ENCODE results near the gene RAB4B. TPM values are rescaled to one million over a fixed set of nuclear protein-coding genes. Genes with fewer than 3 reads are reported as not detected.
A peak's percentile ranks its signal among the peaks of the same experiment; 100 is the strongest.
"Not testable (repeated sequence)": the region's sequence is repeated elsewhere in the genome, so short reads cannot be mapped to it uniquely, and the experiment has no call there.

The RAB4B gene
- total RNA-seq, 1 donor from 2014 or later: 23.4 TPM

DNA sequence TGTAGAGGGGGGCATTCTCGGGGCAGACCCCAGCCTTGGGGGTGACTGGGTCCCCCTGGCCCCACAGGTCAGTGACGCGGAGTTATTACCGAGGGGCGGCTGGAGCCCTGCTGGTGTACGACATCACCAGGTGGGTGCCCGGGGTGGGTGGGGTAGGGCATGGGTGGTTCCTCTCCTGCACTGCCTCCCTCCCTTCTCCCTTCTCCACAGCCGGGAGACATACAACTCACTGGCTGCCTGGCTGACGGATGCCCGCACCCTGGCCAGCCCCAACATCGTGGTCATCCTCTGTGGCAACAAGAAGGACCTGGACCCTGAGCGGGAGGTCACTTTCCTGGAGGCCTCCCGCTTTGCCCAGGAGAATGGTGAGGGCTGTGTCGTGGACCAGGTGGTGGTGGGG is 5.7 kb downstream of the RAB4B start:
- no peak overlapping the region for H3K27ac Mint-ChIP-seq (ENCODE audit: unreplicated experiment)
- DNase-seq (ENCODE audit: low spot score): no peak
- peaks cover 9% of the 10 kb centered on the region for H3K4me1 Mint-ChIP-seq (ENCODE audit: low read depth)
- no peaks in the 10 kb centered on the region for H3K27me3 Mint-ChIP-seq (ENCODE audit: low read depth)
- TF ChIP-seq, protein P1, sequence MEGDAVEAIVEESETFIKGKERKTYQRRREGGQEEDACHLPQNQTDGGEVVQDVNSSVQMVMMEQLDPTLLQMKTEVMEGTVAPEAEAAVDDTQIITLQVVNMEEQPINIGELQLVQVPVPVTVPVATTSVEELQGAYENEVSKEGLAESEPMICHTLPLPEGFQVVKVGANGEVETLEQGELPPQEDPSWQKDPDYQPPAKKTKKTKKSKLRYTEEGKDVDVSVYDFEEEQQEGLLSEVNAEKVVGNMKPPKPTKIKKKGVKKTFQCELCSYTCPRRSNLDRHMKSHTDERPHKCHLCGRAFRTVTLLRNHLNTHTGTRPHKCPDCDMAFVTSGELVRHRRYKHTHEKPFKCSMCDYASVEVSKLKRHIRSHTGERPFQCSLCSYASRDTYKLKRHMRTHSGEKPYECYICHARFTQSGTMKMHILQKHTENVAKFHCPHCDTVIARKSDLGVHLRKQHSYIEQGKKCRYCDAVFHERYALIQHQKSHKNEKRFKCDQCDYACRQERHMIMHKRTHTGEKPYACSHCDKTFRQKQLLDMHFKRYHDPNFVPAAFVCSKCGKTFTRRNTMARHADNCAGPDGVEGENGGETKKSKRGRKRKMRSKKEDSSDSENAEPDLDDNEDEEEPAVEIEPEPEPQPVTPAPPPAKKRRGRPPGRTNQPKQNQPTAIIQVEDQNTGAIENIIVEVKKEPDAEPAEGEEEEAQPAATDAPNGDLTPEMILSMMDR (IDR thresholded peaks at IDR 0.05): no peak
- H3K9me3 Mint-ChIP-seq (ENCODE audit: low read depth): no peaks in the 10 kb centered on the region
- H3K36me3 Mint-ChIP-seq (ENCODE audit: low read depth): peaks cover 11% of the 10 kb centered on the region
- no peak overlapping the region for H3K4me3 Mint-ChIP-seq (ENCODE audit: unreplicated experiment)

DNA sequence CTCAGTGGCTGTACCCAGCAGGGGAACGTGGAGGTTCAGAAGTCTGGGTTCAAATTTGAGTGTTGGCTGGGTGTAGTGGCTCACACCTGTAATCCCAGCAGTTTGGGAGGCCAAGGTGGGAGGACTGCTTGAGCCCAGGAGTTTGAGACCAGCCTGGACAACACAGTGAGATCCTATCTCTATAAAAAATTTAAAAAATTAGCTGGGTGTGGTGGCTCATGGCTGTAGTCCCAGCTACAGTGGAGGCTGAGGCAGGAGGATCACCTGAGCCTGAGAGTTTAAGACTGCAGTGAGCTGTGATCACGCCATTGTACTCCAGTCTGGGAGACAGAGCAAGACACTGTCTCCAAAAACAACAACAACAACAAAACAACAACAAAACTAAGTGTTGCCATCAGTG is 6.1 kb downstream of the RAB4B start:
- not testable (repeated sequence) for H3K27ac Mint-ChIP-seq (ENCODE audit: unreplicated experiment); DNase-seq (ENCODE audit: low spot score); H3K4me3 Mint-ChIP-seq (ENCODE audit: unreplicated experiment)

DNA sequence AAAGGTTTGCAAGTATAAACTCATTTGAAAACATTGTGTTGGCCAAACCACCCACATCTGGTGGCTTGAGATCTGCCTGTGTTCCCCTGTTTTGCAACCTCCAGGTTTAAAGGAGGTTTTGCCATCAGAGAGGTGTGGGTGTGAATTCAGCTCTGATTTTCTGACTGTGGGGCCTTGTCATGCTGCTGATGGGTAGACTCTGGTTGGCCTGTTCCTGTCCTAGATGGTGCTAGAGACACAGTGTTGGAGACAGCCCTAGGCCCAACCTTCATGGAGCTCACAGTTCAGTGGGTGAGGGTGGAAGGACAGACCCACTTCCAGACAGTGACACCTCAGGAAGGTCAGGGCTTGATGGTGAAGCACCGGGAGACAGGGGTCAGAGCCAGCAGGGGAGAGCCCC is 7.5 kb downstream of the RAB4B start:
- no peak overlapping the region for H3K27ac Mint-ChIP-seq (ENCODE audit: unreplicated experiment)
- no peaks in the 10 kb centered on the region for H3K9me3 Mint-ChIP-seq (ENCODE audit: low read depth)

More for the DNA sequence above, 6.1 kb downstream of the RAB4B start:
- H3K9me3 Mint-ChIP-seq (ENCODE audit: low read depth); H3K4me1 Mint-ChIP-seq (ENCODE audit: low read depth); H3K27me3 Mint-ChIP-seq (ENCODE audit: low read depth): not testable (repeated sequence)
- peaks cover 11% of the 10 kb centered on the region for H3K36me3 Mint-ChIP-seq (ENCODE audit: low read depth)

DNA sequence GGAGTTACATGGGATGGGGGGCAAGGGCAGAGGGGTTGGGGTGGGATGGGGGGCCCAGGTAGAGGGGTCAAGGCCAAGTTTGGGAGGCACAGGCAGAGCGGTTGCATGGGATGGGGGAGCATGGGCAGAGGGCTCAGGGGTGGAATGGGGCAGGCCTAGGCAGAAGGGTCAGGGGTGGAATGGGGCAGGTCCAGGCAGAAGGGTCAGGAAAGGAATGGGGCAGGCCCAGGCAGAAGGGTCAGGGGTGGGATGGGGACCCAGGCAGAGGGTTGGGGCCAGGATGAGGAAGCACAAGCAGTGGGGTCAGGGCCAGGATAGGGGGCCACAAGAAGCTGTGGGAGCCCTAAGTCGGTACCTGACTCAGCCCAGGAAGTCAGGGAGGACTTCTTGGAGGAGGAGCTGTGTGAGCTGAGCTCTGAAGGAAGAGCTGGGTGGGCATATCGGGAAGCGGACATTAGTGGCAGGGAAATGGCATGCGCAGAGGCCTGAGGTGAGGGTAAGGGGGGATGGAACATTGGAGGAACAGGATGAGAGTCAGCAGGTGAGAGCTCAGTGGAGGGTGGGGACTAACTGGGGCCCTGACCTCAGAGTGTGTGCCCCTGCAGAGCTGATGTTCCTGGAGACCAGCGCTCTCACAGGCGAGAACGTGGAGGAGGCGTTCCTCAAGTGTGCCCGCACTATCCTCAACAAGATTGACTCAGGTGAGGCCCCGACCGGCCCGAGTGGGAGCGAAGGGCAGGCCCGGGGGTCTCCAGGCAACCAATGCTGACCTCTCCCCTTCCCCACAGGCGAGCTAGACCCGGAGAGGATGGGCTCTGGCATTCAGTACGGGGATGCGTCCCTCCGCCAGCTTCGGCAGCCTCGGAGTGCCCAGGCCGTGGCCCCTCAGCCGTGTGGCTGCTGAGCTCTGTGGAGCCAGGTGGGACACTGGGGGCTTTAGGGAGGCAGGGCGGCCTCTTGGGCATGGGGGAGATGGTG is 8.3 kb downstream of the RAB4B start:
- H3K9me3 Mint-ChIP-seq (ENCODE audit: low read depth): no peaks in the 10 kb centered on the region

More for the DNA sequence above, 7.5 kb downstream of the RAB4B start:
- no peak for DNase-seq (ENCODE audit: low spot score)
- TF ChIP-seq, protein P1 (IDR thresholded peaks at IDR 0.05): no peak
- H3K27me3 Mint-ChIP-seq (ENCODE audit: low read depth): no peaks in the 10 kb centered on the region
- H3K36me3 Mint-ChIP-seq (ENCODE audit: low read depth): peaks cover 18% of the 10 kb centered on the region
- H3K4me1 Mint-ChIP-seq (ENCODE audit: low read depth): no peaks in the 10 kb centered on the region
- H3K4me3 Mint-ChIP-seq (ENCODE audit: unreplicated experiment): no peak overlapping the region

DNA sequence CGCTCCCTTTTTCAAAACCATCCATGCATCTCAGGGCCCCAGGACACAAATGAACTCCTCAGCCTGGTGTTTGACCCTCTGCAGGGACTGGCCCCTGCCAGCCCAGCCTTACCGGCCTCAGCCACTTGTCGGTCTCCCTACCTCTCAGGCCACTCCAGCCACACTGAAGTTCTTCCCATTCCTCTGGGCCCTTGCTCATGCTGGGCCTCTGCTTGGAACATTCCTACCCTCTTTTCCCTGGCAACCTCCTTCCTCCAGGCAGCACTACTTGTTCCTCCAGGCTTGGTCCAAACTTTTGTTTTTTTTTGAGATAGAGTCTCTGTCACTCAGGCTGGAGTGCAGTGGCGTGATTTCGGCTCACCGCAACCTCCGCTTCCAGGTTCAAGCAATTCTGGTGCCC is 13.3 kb downstream of the RAB4B start:
- Mint-ChIP-seq H3K4me1 (ENCODE audit: low read depth) (peaks cover 22% of the 10 kb centered on the region), H3K36me3 (ENCODE audit: low read depth) (peaks cover 14% of the 10 kb centered on the region), H3K4me3 (ENCODE audit: unreplicated experiment) (no peak overlapping the region), H3K27me3 (ENCODE audit: low read depth) (no peaks in the 10 kb centered on the region), H3K27ac (ENCODE audit: unreplicated experiment) (peak overlapping the region; percentile 77), H3K9me3 (ENCODE audit: low read depth) (no peaks in the 10 kb centered on the region)
- no peak for DNase-seq (ENCODE audit: low spot score)
- TF ChIP-seq, protein P1 (IDR thresholded peaks at IDR 0.05): no peak

More for the DNA sequence above, 8.3 kb downstream of the RAB4B start:
- H3K4me3 Mint-ChIP-seq (ENCODE audit: unreplicated experiment): no peak overlapping the region
- no peaks in the 10 kb centered on the region for H3K27me3 Mint-ChIP-seq (ENCODE audit: low read depth)
- no peak for DNase-seq (ENCODE audit: low spot score)
- peaks cover 4% of the 10 kb centered on the region for H3K4me1 Mint-ChIP-seq (ENCODE audit: low read depth)
- H3K27ac Mint-ChIP-seq (ENCODE audit: unreplicated experiment): no peak overlapping the region
- TF ChIP-seq, protein P1 (IDR thresholded peaks at IDR 0.05): no peak
- H3K36me3 Mint-ChIP-seq (ENCODE audit: low read depth): peaks cover 20% of the 10 kb centered on the region
